Cardiac fibroblast (primary cell): ENCODE results near the gene LDB3.
A peak's percentile ranks its signal among the peaks of the same experiment; 100 is the strongest.

ENCODE experiments used
- DNase-seq, 2 donors: peaks; one replicate each; pipeline versions ENCODE4 v3.0.0 to v3.0.0-alpha.2; 2010; ENCODE audit warnings: low read depth in 2 of 2
- H3K4me3 ChIP-seq, 2 donors: replicated peaks in 1 of 2; 1 replicate in 1 of 2; 2 replicates in 1 of 2; pipeline ENCODE4 v1.5.1; 2011; ENCODE audit warnings: low read depth in 2 of 2, low read length in 2 of 2, mild to moderate bottlenecking in 2 of 2, moderate library complexity in 1 of 2
- CTCF ChIP-seq: IDR thresholded peaks from one replicate; pipeline ENCODE4 v1.5.1; 2011; ENCODE audit warnings: low read depth, mild to moderate bottlenecking, low read length, inconsistent platforms

LDB3 gene

DNA sequence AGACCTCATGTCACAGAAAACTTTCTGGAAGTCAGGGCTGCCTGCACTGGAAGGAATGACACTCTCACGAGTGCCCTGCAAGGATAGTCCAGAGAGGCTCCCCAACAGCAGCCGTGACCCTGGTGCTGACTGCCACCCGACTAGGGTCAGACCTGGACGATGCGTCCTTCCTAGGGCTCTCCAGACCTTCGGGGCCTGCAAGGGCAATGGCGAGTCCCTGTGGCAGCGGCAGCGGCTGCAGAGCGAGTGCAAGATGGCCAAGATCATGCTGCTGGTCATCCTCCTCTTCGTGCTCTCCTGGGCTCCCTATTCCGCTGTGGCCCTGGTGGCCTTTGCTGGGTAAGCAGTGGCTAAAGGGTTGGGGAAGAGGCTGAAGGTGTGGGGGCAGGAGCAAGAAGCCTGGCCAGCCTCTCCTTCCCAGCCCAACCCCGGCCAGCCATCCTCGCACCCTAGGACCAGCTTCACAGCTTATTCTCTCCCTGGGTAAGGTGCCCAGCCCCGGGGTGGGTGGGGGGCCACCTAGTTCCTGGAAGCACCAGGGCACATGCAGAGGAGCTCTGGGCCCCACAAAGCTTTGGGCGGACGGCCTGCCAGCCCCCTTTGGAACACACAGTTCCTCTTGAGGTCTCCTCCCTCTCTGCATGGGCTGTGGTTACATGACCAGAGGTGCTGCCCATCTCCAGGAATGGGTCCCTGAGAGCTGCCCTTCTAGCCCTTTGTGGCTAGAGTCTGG is 8.4 kb upstream of the LDB3 start:
- TF ChIP-seq CTCF = no peak
- DNase-seq = no peak
- H3K4me3 ChIP-seq = no peak overlapping the region

GRCh38 chr10:86661161-86662025 is 6.9 kb upstream of the LDB3 start:
- peak in 1 of 2 donors; percentile 72 for DNase-seq
- H3K4me3 ChIP-seq = no peak overlapping the region
- no peak for TF ChIP-seq CTCF

DNA sequence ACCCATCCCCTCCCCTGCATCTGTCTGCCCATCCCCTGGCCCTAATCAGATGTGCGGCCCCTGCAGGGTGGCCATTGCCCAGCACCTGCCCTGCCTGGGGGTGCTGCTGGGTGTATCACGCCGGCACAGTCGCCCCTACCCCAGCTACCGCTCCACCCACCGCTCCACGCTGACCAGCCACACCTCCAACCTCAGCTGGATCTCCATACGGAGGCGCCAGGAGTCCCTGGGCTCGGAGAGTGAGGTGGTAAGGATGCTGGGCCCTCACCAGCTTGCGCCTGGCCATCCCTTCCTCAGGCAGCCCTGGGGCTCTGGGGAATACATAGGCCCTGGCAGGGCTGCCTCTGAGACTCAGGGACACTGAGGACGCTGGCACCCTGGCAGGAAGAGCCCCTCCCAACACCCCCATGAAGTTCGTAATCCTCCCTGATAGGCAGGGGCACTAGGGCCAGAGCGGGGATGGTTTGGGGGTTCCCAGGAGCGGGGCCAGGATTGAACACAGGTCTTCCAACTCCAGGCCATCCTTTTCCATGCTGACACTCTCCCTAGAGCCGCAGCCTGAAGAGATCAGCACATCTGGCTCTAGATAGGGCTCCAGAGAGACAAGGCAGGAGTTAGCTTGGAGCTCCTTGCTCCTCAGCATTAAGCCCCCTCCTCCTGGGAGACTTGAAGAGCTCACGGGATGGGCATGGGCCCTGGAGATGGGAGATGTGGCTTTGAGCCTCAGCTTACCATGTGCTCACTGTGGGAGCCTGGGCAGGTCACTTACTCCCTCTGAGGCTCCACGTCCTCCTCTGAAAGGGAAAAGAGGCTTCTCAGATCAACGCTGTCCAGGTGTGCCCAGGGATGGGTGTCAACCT is 5.9 kb upstream of the LDB3 start:
- TF ChIP-seq CTCF = no peak
- DNase-seq = no peak

GRCh38 chr10:86663046-86663345 is 5.3 kb upstream of the LDB3 start:
- DNase-seq = no peak
- no peak for TF ChIP-seq CTCF
- no peak overlapping the region for H3K4me3 ChIP-seq

More for the DNA sequence above, 5.9 kb upstream of the LDB3 start:
- H3K4me3 ChIP-seq = no peak overlapping the region

- no peak for DNase-seq
- no peak for TF ChIP-seq CTCF
- no peak overlapping the region for H3K4me3 ChIP-seq
These were observed 4.6 kb upstream of the LDB3 start for GRCh38 chr10:86663576-86664339.
